ENCODE results near the gene TRPM7. TPM values are rescaled to one million over a fixed set of nuclear protein-coding genes. Genes with fewer than 3 reads are reported as not detected.
"Not testable (repeated sequence)": the region's sequence is repeated elsewhere in the genome, so short reads cannot be mapped to it uniquely, and the experiment has no call there.

The TRPM7 gene
- polyA plus RNA-seq, 1 donor (not counting 4 experiments of a cell fraction or from before 2014, with no cell fraction given) = 25.4 TPM

- H3K27me3 ChIP-seq (ENCODE audit: control insufficient read depth, extremely low read depth, insufficient read depth, low read length) = no peaks in the 10 kb centered on the region
- dilution Hi-C loops (cut with MboI; ENCODE audit: extremely low pct_ligation_motif_present, low sequenced_read_pairs) = no loop called here
- no peaks in the 10 kb centered on the region for H3K79me2 ChIP-seq (ENCODE audit: control insufficient read depth, insufficient read depth, low read length)
- no peak overlapping the region for H3K9ac ChIP-seq (ENCODE audit: control insufficient read depth, extremely low read depth, insufficient read depth, low read length)
- FAIRE-seq (no peak), DNase-seq (ENCODE audit: low read depth, low spot score) (no peak)
- H3K9me1 ChIP-seq (ENCODE audit: control insufficient read depth, extremely low read depth, insufficient read depth, low read length) = no peaks in the 10 kb centered on the region
- peaks cover 5 to 7% of the 10 kb centered on the region in 2 experiments for H3K36me3 ChIP-seq (ENCODE audit: control insufficient read depth in 2 of 2, extremely low read depth in 1 of 2, insufficient read depth in 2 of 2, low read length in 2 of 2)
- no peak overlapping the region for H3K4me2 ChIP-seq (ENCODE audit: control insufficient read depth, extremely low read depth, insufficient read depth, low read depth, low read length)
- TF ChIP-seq EZH2 (IDR thresholded peaks at IDR 0.05; ENCODE audit: low read length) = no peak
- TF ChIP-seq CTCF (optimal IDR thresholded peaks at IDR 0.05 in 1 of 3, IDR thresholded peaks at IDR 0.05 in 1 of 3, conservative IDR thresholded peaks at IDR 0.05 in 1 of 3; ENCODE audit: extremely low read depth in 1 of 3, insufficient read depth in 2 of 3, low read length in 3 of 3) = no peak
- H3K27ac ChIP-seq (ENCODE audit: control insufficient read depth, insufficient read depth, low read length) = no peak overlapping the region
- H2AFZ ChIP-seq (ENCODE audit: control insufficient read depth, low read length) = no peak overlapping the region
- H3K4me1 ChIP-seq (ENCODE audit: control insufficient read depth, extremely low read depth, insufficient read depth, low read length) = no peaks in the 10 kb centered on the region
- no peaks in the 10 kb centered on the region for H4K20me1 ChIP-seq (ENCODE audit: control insufficient read depth, extremely low read depth, insufficient read depth, low read length)
- no peak overlapping the region for H3K4me3 ChIP-seq (ENCODE audit: control insufficient read depth in 2 of 3, extremely low read depth in 1 of 3, insufficient read depth in 2 of 3, low read depth in 1 of 3, low read length in 3 of 3)
- H3K9me3 ChIP-seq (ENCODE audit: control insufficient read depth, low read depth, low read length) = no peaks in the 10 kb centered on the region
Observed at GRCh38 chr15:50624616-50625168, 61.9 kb downstream of the TRPM7 start.

- H3K4me3 ChIP-seq (ENCODE audit: control insufficient read depth in 2 of 3, extremely low read depth in 1 of 3, insufficient read depth in 2 of 3, low read depth in 1 of 3, low read length in 3 of 3); H3K27ac ChIP-seq (ENCODE audit: control insufficient read depth, insufficient read depth, low read length); H4K20me1 ChIP-seq (ENCODE audit: control insufficient read depth, extremely low read depth, insufficient read depth, low read length); H3K9ac ChIP-seq (ENCODE audit: control insufficient read depth, extremely low read depth, insufficient read depth, low read length); DNase-seq (ENCODE audit: low read depth, low spot score); H3K9me1 ChIP-seq (ENCODE audit: control insufficient read depth, extremely low read depth, insufficient read depth, low read length); H3K4me1 ChIP-seq (ENCODE audit: control insufficient read depth, extremely low read depth, insufficient read depth, low read length); H3K27me3 ChIP-seq (ENCODE audit: control insufficient read depth, extremely low read depth, insufficient read depth, low read length); dilution Hi-C loops (cut with MboI; ENCODE audit: extremely low pct_ligation_motif_present, low sequenced_read_pairs); H3K79me2 ChIP-seq (ENCODE audit: control insufficient read depth, insufficient read depth, low read length); H3K9me3 ChIP-seq (ENCODE audit: control insufficient read depth, low read depth, low read length); H3K36me3 ChIP-seq (ENCODE audit: control insufficient read depth in 2 of 2, extremely low read depth in 1 of 2, insufficient read depth in 2 of 2, low read length in 2 of 2); FAIRE-seq; H2AFZ ChIP-seq (ENCODE audit: control insufficient read depth, low read length); H3K4me2 ChIP-seq (ENCODE audit: control insufficient read depth, extremely low read depth, insufficient read depth, low read depth, low read length): not testable (repeated sequence)
- TF ChIP-seq CTCF (optimal IDR thresholded peaks at IDR 0.05 in 1 of 3, IDR thresholded peaks at IDR 0.05 in 1 of 3, conservative IDR thresholded peaks at IDR 0.05 in 1 of 3; ENCODE audit: extremely low read depth in 1 of 3, insufficient read depth in 2 of 3, low read length in 3 of 3) = peak in 2 of 3 experiments; percentile 3 to 30
Observed at GRCh38 chr15:50622361-50622943, 64.1 kb downstream of the TRPM7 start.

DNA sequence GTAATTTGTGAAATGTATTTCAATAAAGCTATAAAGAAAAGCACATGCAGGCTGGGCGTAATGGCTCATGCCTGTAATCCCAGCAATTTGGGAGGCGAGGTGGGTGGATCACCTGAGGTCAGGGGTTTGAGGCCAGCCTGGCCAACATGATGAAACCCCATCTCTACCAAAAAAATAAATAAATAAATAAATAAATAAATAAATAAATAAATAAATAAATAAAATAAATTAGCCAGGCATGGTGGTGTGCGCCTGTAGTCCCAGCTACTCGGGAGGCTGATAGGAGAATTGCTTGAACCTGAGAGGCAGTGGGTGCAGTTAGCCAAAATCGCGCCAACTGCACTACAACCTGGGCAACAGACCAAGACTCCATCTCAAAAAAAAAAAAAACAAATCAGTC is 69.6 kb downstream of the TRPM7 start:
- H2AFZ ChIP-seq (ENCODE audit: control insufficient read depth, low read length); H3K9me3 ChIP-seq (ENCODE audit: control insufficient read depth, low read depth, low read length); H3K4me2 ChIP-seq (ENCODE audit: control insufficient read depth, extremely low read depth, insufficient read depth, low read depth, low read length); H4K20me1 ChIP-seq (ENCODE audit: control insufficient read depth, extremely low read depth, insufficient read depth, low read length); H3K79me2 ChIP-seq (ENCODE audit: control insufficient read depth, insufficient read depth, low read length); H3K9ac ChIP-seq (ENCODE audit: control insufficient read depth, extremely low read depth, insufficient read depth, low read length); H3K36me3 ChIP-seq (ENCODE audit: control insufficient read depth in 2 of 2, extremely low read depth in 1 of 2, insufficient read depth in 2 of 2, low read length in 2 of 2); FAIRE-seq; H3K4me3 ChIP-seq (ENCODE audit: control insufficient read depth in 2 of 3, extremely low read depth in 1 of 3, insufficient read depth in 2 of 3, low read depth in 1 of 3, low read length in 3 of 3); dilution Hi-C loops (cut with MboI; ENCODE audit: extremely low pct_ligation_motif_present, low sequenced_read_pairs); H3K27ac ChIP-seq (ENCODE audit: control insufficient read depth, insufficient read depth, low read length); H3K27me3 ChIP-seq (ENCODE audit: control insufficient read depth, extremely low read depth, insufficient read depth, low read length); H3K4me1 ChIP-seq (ENCODE audit: control insufficient read depth, extremely low read depth, insufficient read depth, low read length); DNase-seq (ENCODE audit: low read depth, low spot score); H3K9me1 ChIP-seq (ENCODE audit: control insufficient read depth, extremely low read depth, insufficient read depth, low read length): not testable (repeated sequence)

GRCh38 chr15:50616554-50616953 is 70.0 kb downstream of the TRPM7 start:
- H3K27ac ChIP-seq (ENCODE audit: control insufficient read depth, insufficient read depth, low read length); H3K9me1 ChIP-seq (ENCODE audit: control insufficient read depth, extremely low read depth, insufficient read depth, low read length); H3K4me3 ChIP-seq (ENCODE audit: control insufficient read depth in 2 of 3, extremely low read depth in 1 of 3, insufficient read depth in 2 of 3, low read depth in 1 of 3, low read length in 3 of 3); H2AFZ ChIP-seq (ENCODE audit: control insufficient read depth, low read length); H3K9me3 ChIP-seq (ENCODE audit: control insufficient read depth, low read depth, low read length); H3K9ac ChIP-seq (ENCODE audit: control insufficient read depth, extremely low read depth, insufficient read depth, low read length); dilution Hi-C loops (cut with MboI; ENCODE audit: extremely low pct_ligation_motif_present, low sequenced_read_pairs); DNase-seq (ENCODE audit: low read depth, low spot score); H4K20me1 ChIP-seq (ENCODE audit: control insufficient read depth, extremely low read depth, insufficient read depth, low read length); H3K36me3 ChIP-seq (ENCODE audit: control insufficient read depth in 2 of 2, extremely low read depth in 1 of 2, insufficient read depth in 2 of 2, low read length in 2 of 2); H3K79me2 ChIP-seq (ENCODE audit: control insufficient read depth, insufficient read depth, low read length); H3K4me1 ChIP-seq (ENCODE audit: control insufficient read depth, extremely low read depth, insufficient read depth, low read length); H3K27me3 ChIP-seq (ENCODE audit: control insufficient read depth, extremely low read depth, insufficient read depth, low read length); FAIRE-seq; H3K4me2 ChIP-seq (ENCODE audit: control insufficient read depth, extremely low read depth, insufficient read depth, low read depth, low read length): not testable (repeated sequence)

Data from keratinocyte (primary cell).